Amygdala (tissue), 56 donors: ENCODE measurements around the gene ACTL10.

ENCODE experiments used
- DNase-seq, 56 donors: peaks; one replicate each; lab custom pipeline; 2025; lab: John Stamatoyannopoulos, UW

Gene ACTL10

GRCh38 chr20:33713865-33714367 lies 47.2 kb downstream of the ACTL10 start:
- no peak for DNase-seq

- DNase-seq, result no peak
These were observed 49.8 kb downstream of the ACTL10 start for GRCh38 chr20:33716498-33716897.
